Measurements from ENCODE around the gene RBFOX1. TPM values are rescaled to one million over a fixed set of nuclear protein-coding genes. Genes with fewer than 3 reads are reported as not detected.

Gene RBFOX1
- total and polyA plus RNA-seq, 2 donors (not counting 1 experiment from before 2014, with no cell fraction given): not detected

- Mint-ChIP-seq H3K4me3 (no peak overlapping the region), H3K27ac (no peak overlapping the region), H3K4me1 (no peaks in the 10 kb centered on the region), H3K9me3 (ENCODE audit: insufficient read depth) (peaks cover 2% of the 10 kb centered on the region), H3K27me3 (no peaks in the 10 kb centered on the region)
- ChIA-PET POLR2A (no interaction called here), CTCF (no interaction called here)
- H3K9ac ChIP-seq (ENCODE audit: low read length): no peak overlapping the region
- H3K4me2 ChIP-seq (replicated peaks; ENCODE audit: low read depth, low read length, poor library complexity, severe bottlenecking): no peak overlapping the region
- no peaks in the 10 kb centered on the region for H3K27me3 ChIP-seq (replicated peaks in 1 of 4; ENCODE audit: control extremely low read depth in 1 of 4, control insufficient read depth in 3 of 4, insufficient read depth in 4 of 4, low read length in 3 of 4)
- H4K20me1 ChIP-seq (ENCODE audit: control insufficient read depth, insufficient read depth, low read length, poor library complexity, severe bottlenecking): no peaks in the 10 kb centered on the region
- 57% methylated on average over 8 of the region's 13 CpGs for WGBS (ENCODE audit: insufficient coverage)
- no peaks in the 10 kb centered on the region for H3K79me2 ChIP-seq (ENCODE audit: control insufficient read depth, insufficient read depth, low read length)
- peaks cover 0 to 9% (median 0%) of the 10 kb centered on the region in 3 donors for H3K9me3 ChIP-seq (ENCODE audit: control extremely low read depth in 1 of 3, control insufficient read depth in 2 of 3, insufficient read depth in 1 of 3, low read length in 2 of 3)
- no peak for DNase-seq
- no peak for ATAC-seq (ENCODE audit: low read depth)
- no peak overlapping the region for H3K4me3 ChIP-seq (ENCODE audit: control extremely low read depth in 1 of 5, extremely low read depth in 1 of 5, insufficient read depth in 1 of 5, low read depth in 2 of 5, low read length in 4 of 5)
- no peak overlapping the region for H2AFZ ChIP-seq (ENCODE audit: insufficient read depth, low read depth, low read length, poor library complexity, severe bottlenecking)
- intact Hi-C loops (cut with micrococcal nuclease): no loop called here
- TF ChIP-seq EZH2 (IDR thresholded peaks at IDR 0.05; ENCODE audit: borderline replicate concordance, insufficient read depth, low read depth, low read length, poor library complexity, severe bottlenecking): no peak
- no peak for TF ChIP-seq CTCF (IDR thresholded peaks at IDR 0.05)
- H3K27ac ChIP-seq (ENCODE audit: low read length in 2 of 2): no peak overlapping the region
- no peaks in the 10 kb centered on the region for H3K36me3 ChIP-seq (replicated peaks in 1 of 2; ENCODE audit: control extremely low read depth in 1 of 2, control insufficient read depth in 1 of 2, extremely low read depth in 1 of 2, insufficient read depth in 2 of 2, low read length in 1 of 2)
- no peaks in the 10 kb centered on the region for H3K4me1 ChIP-seq (ENCODE audit: control insufficient read depth in 2 of 2, insufficient read depth in 2 of 2, low read length in 2 of 2)
These were observed 76.2 kb downstream of the RBFOX1 start for GRCh38 chr16:7408700-7409365.

DNA sequence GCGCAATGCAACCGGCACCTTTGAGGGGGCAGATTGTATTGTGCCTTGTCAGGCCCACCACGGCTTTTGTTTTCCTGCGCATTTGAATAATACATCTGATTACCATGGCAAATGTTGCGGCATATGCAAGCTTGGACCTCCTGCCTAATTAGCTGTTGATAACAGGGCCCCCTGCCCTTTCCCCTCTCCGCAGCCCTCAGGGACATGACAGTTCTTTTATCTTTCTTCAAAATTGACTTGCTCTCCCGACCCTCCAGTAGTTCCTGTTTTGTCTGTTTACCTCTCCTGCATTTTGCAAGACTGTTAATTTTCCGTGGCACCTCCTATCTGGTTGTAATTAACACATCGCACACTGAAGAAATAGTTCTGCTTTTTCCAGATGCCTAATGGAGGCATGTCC lies 86.8 kb downstream of the RBFOX1 start:
- no peak overlapping the region for H3K4me2 ChIP-seq (replicated peaks; ENCODE audit: low read depth, low read length, poor library complexity, severe bottlenecking)
- H3K27ac Mint-ChIP-seq: no peak overlapping the region
- H3K9me3 Mint-ChIP-seq (ENCODE audit: insufficient read depth): no peaks in the 10 kb centered on the region
- TF ChIP-seq EZH2 (IDR thresholded peaks at IDR 0.05; ENCODE audit: borderline replicate concordance, insufficient read depth, low read depth, low read length, poor library complexity, severe bottlenecking) (no peak), CTCF (IDR thresholded peaks at IDR 0.05) (no peak)
- H3K36me3 ChIP-seq (replicated peaks in 1 of 2; ENCODE audit: control extremely low read depth in 1 of 2, control insufficient read depth in 1 of 2, extremely low read depth in 1 of 2, insufficient read depth in 2 of 2, low read length in 1 of 2): no peaks in the 10 kb centered on the region
- H3K27me3 ChIP-seq (replicated peaks in 1 of 4; ENCODE audit: control extremely low read depth in 1 of 4, control insufficient read depth in 3 of 4, insufficient read depth in 4 of 4, low read length in 3 of 4): no peaks in the 10 kb centered on the region
- H3K27me3 Mint-ChIP-seq: no peaks in the 10 kb centered on the region
- peaks cover 0 to 10% (median 0%) of the 10 kb centered on the region in 3 donors for H3K9me3 ChIP-seq (ENCODE audit: control extremely low read depth in 1 of 3, control insufficient read depth in 2 of 3, insufficient read depth in 1 of 3, low read length in 2 of 3)
- H3K4me3 Mint-ChIP-seq: no peak overlapping the region
- no peaks in the 10 kb centered on the region for H4K20me1 ChIP-seq (ENCODE audit: control insufficient read depth, insufficient read depth, low read length, poor library complexity, severe bottlenecking)
- H3K4me1 Mint-ChIP-seq: no peaks in the 10 kb centered on the region
- 41% methylated on average over 9 of the region's 9 CpGs for WGBS (ENCODE audit: insufficient coverage)
- no peak overlapping the region for H3K4me3 ChIP-seq (ENCODE audit: control extremely low read depth in 1 of 5, extremely low read depth in 1 of 5, insufficient read depth in 1 of 5, low read depth in 2 of 5, low read length in 4 of 5)
- no peak overlapping the region for H3K27ac ChIP-seq (ENCODE audit: low read length in 2 of 2)
- H3K79me2 ChIP-seq (ENCODE audit: control insufficient read depth, insufficient read depth, low read length): no peaks in the 10 kb centered on the region
- no peak for ATAC-seq (ENCODE audit: low read depth)
- no peak for DNase-seq
- POLR2A ChIA-PET: no interaction called here
- no peak overlapping the region for H3K9ac ChIP-seq (ENCODE audit: low read length)
- CTCF ChIA-PET: no interaction called here
- no peak overlapping the region for H2AFZ ChIP-seq (ENCODE audit: insufficient read depth, low read depth, low read length, poor library complexity, severe bottlenecking)
- H3K4me1 ChIP-seq (ENCODE audit: control insufficient read depth in 2 of 2, insufficient read depth in 2 of 2, low read length in 2 of 2): no peaks in the 10 kb centered on the region
- intact Hi-C loops (cut with micrococcal nuclease): no loop called here
